WTC11 (cell line): ENCODE data around the gene CEP192. TPM values are rescaled to one million over a fixed set of nuclear protein-coding genes. Genes with fewer than 3 reads are reported as not detected.

ENCODE experiments used
- ATAC-seq: fragments of 200-7000 bp; cut with Tn5 transposase; 2 replicates; pipeline ENCODE4 v1.10.0; 2021; ENCODE audit warnings: mild to moderate bottlenecking, moderate library complexity
- CTCF ChIA-PET: fragments of 300-600 bp; sonication (Branson Sonifier 250); formaldehyde crosslinking; loops from one replicate; lab custom pipeline; 2021; ENCODE audit warnings: antibody characterized with exemption; lab: Charles Lee
- POLR2A ChIA-PET: fragments of 350-600 bp; sonication (Branson Sonifier 250); formaldehyde crosslinking; loops from one replicate; lab custom pipeline; 2021; ENCODE audit warnings: antibody characterized with exemption; lab: Charles Lee
- DNase-seq: peaks from one replicate; pipeline ENCODE4 v3.0.0; 2021; ENCODE audit warnings: low spot score
- H3K27ac Mint-ChIP-seq: 2 replicates; pipeline ENCODE4 v1.8.0; 2021; ENCODE audit warnings: mixed read lengths
- H3K27me3 Mint-ChIP-seq: 2 replicates; pipeline ENCODE4 v1.8.0; 2021; ENCODE audit warnings: low read depth, mild to moderate bottlenecking, moderate library complexity, mixed read lengths
- H3K36me3 Mint-ChIP-seq: 2 replicates; pipeline ENCODE4 v1.8.0; 2021; ENCODE audit warnings: mixed read lengths
- H3K4me1 Mint-ChIP-seq: 2 replicates; pipeline ENCODE4 v1.8.0; 2022; ENCODE audit warnings: mixed read lengths
- H3K4me3 Mint-ChIP-seq: 2 replicates; pipeline ENCODE4 v1.8.0; 2021; ENCODE audit warnings: mild to moderate bottlenecking, moderate library complexity, mixed read lengths
- H3K9me3 Mint-ChIP-seq: 2 replicates; pipeline ENCODE4 v1.8.0; 2021; ENCODE audit warnings: mixed read lengths
- ATF1 ChIP-seq: sonication (generic); formaldehyde crosslinking; IDR thresholded peaks from 2 replicates; pipeline ENCODE4 v1.8.1; 2023; ENCODE audit warnings: mild to moderate bottlenecking, moderate library complexity, missing genetic modification reagents
- ATF3 ChIP-seq: sonication (generic); formaldehyde crosslinking; conservative IDR thresholded peaks from 2 replicates; pipeline ENCODE4 v1.8.1; 2022; ENCODE audit warnings: mild to moderate bottlenecking, missing genetic modification reagents
- ETV6 ChIP-seq: sonication (generic); formaldehyde crosslinking; IDR thresholded peaks from 2 replicates; pipeline ENCODE4 v1.8.1; 2022; ENCODE audit warnings: mild to moderate bottlenecking, missing genetic modification reagents
- FOXJ3 ChIP-seq: sonication (generic); formaldehyde crosslinking; IDR thresholded peaks from 2 replicates; pipeline ENCODE4 v1.9.0; 2021; ENCODE audit warnings: missing genetic modification reagents, mild to moderate bottlenecking, borderline replicate concordance
- HMGA2 ChIP-seq: fragments of 250-450 bp; sonication (Bioruptor Pico); IDR thresholded peaks from 2 replicates; pipeline ENCODE4 v1.4.0; 2021; ENCODE audit warnings: mild to moderate bottlenecking, moderate library complexity
- MYBL2 ChIP-seq: sonication (generic); formaldehyde crosslinking; IDR thresholded peaks from 2 replicates; pipeline ENCODE4 v1.8.1; 2023; ENCODE audit warnings: mild to moderate bottlenecking, moderate library complexity, missing genetic modification reagents
- NFE2L1 ChIP-seq: sonication (generic); formaldehyde crosslinking; IDR thresholded peaks from 2 replicates; pipeline ENCODE4 v1.8.1; 2023; ENCODE audit warnings: missing genetic modification reagents
- OVOL2 ChIP-seq: fragments of 250-450 bp; sonication (Bioruptor Pico); IDR thresholded peaks from 2 replicates; pipeline ENCODE4 v1.9.0; 2021; ENCODE audit warnings: mild to moderate bottlenecking, borderline replicate concordance
- PRRX2 ChIP-seq: fragments of 250-450 bp; sonication (Bioruptor Pico); IDR thresholded peaks from 2 replicates; pipeline ENCODE4 v1.8.0; 2021; ENCODE audit warnings: mild to moderate bottlenecking
- ZBTB43 ChIP-seq: sonication (generic); formaldehyde crosslinking; IDR thresholded peaks from 2 replicates; pipeline ENCODE4 v1.8.1; 2023; ENCODE audit warnings: mild to moderate bottlenecking, missing genetic modification reagents
- ZNF121 ChIP-seq: sonication (generic); formaldehyde crosslinking; IDR thresholded peaks from 2 replicates; pipeline ENCODE4 v1.8.0; 2023; ENCODE audit warnings: missing genetic modification reagents
- total RNA-seq: library from RNA; stranded (reverse); gene quantifications from 3 replicates; pipeline ENCODE4 v1.2.3, GENCODE V29; 2021
- TF ChIP-seq, protein P1 (sequence below): sonication (generic); formaldehyde crosslinking; conservative IDR thresholded peaks from 2 replicates; pipeline ENCODE4 v1.8.1; 2023; ENCODE audit warnings: mild to moderate bottlenecking, low read depth, missing genetic modification reagents, moderate library complexity
- TF ChIP-seq, protein P2 (sequence below): fragments of 250-450 bp; sonication (Bioruptor Pico); IDR thresholded peaks from 2 replicates; pipeline ENCODE4 v1.9.0; 2021; ENCODE audit warnings: mild to moderate bottlenecking
- TF ChIP-seq, protein P3 (sequence below): fragments of 250-450 bp; sonication (Bioruptor Pico); IDR thresholded peaks from 2 replicates; pipeline ENCODE4 v1.9.0; 2021; ENCODE audit warnings: mild to moderate bottlenecking, borderline replicate concordance
- TF ChIP-seq, protein P4 (sequence below): fragments of 250-450 bp; sonication (Bioruptor Pico); IDR thresholded peaks from 2 replicates; pipeline ENCODE4 v1.9.0; 2021; ENCODE audit warnings: mild to moderate bottlenecking
- TF ChIP-seq, protein P5 (sequence below): sonication (generic); formaldehyde crosslinking; IDR thresholded peaks from 2 replicates; pipeline ENCODE4 v1.8.1; 2023; ENCODE audit warnings: mild to moderate bottlenecking, moderate library complexity, missing genetic modification reagents

CEP192 gene
- total RNA-seq, 1 experiment from 2014 or later, result 25.4 TPM

DNA sequence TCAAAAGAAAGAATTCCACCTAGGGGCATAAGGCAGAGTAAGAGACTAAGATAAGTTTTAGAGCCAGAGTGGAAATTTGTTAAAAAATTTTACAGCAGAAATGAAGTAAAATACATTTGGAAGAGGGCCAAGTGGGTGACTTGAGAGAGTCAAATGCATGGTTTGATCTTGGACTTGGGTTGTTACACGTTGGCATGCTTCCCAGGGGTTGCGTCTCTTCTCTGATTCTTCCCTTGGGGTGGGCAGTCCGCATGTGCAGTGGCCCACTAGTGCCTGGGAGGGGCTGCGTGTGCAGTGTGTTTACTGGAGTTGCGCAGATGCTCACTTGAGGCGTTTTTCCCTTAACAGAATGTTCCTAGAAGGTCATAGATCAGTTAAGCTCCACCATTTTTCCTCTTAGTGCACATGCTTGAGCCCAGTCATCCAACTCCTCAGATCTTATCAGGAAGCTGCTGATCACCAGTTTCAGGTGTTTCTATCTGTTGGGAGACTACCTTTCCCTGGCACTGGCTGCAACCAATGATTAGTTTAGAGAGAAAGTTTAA is 30.2 kb upstream of the CEP192 start (continued):
- TF ChIP-seq, protein P1, sequence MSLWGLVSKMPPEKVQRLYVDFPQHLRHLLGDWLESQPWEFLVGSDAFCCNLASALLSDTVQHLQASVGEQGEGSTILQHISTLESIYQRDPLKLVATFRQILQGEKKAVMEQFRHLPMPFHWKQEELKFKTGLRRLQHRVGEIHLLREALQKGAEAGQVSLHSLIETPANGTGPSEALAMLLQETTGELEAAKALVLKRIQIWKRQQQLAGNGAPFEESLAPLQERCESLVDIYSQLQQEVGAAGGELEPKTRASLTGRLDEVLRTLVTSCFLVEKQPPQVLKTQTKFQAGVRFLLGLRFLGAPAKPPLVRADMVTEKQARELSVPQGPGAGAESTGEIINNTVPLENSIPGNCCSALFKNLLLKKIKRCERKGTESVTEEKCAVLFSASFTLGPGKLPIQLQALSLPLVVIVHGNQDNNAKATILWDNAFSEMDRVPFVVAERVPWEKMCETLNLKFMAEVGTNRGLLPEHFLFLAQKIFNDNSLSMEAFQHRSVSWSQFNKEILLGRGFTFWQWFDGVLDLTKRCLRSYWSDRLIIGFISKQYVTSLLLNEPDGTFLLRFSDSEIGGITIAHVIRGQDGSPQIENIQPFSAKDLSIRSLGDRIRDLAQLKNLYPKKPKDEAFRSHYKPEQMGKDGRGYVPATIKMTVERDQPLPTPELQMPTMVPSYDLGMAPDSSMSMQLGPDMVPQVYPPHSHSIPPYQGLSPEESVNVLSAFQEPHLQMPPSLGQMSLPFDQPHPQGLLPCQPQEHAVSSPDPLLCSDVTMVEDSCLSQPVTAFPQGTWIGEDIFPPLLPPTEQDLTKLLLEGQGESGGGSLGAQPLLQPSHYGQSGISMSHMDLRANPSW (CRISPR knock-in tag), result no peak
- TF ChIP-seq, protein P2, sequence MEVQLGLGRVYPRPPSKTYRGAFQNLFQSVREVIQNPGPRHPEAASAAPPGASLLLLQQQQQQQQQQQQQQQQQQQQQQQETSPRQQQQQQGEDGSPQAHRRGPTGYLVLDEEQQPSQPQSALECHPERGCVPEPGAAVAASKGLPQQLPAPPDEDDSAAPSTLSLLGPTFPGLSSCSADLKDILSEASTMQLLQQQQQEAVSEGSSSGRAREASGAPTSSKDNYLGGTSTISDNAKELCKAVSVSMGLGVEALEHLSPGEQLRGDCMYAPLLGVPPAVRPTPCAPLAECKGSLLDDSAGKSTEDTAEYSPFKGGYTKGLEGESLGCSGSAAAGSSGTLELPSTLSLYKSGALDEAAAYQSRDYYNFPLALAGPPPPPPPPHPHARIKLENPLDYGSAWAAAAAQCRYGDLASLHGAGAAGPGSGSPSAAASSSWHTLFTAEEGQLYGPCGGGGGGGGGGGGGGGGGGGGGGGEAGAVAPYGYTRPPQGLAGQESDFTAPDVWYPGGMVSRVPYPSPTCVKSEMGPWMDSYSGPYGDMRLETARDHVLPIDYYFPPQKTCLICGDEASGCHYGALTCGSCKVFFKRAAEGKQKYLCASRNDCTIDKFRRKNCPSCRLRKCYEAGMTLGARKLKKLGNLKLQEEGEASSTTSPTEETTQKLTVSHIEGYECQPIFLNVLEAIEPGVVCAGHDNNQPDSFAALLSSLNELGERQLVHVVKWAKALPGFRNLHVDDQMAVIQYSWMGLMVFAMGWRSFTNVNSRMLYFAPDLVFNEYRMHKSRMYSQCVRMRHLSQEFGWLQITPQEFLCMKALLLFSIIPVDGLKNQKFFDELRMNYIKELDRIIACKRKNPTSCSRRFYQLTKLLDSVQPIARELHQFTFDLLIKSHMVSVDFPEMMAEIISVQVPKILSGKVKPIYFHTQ (CRISPR knock-in tag), result no peak
- no peak for TF ChIP-seq MYBL2
- TF ChIP-seq HMGA2 (CRISPR knock-in tag), result no peak

DNA sequence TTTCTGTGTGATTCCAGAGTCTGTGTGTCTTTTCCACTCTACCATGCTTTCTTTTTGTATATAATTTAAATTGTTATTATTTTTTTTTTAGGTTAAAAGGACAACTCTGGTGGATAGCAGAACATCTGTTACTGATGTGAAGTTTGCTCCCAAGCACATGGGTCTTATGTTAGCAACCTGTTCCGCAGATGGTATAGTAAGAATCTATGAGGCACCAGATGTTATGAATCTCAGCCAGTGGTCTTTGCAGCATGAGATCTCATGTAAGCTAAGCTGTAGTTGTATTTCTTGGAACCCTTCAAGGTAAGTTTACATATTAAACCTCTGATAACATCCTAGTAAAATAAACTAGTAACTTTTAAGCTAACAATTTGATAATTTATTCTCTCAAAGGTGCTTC is 28.1 kb upstream of the CEP192 start:
- peaks cover 4% of the 10 kb centered on the region; the same call in 1 of the 2 replicates for H3K9me3 Mint-ChIP-seq
- POLR2A ChIA-PET, result no interaction called here

GRCh38 chr18:12968115-12968514 is 23.0 kb upstream of the CEP192 start:
- H3K36me3 Mint-ChIP-seq, result peaks cover 73% of the 10 kb centered on the region
- CTCF ChIA-PET, result no interaction called here
- H3K27me3 Mint-ChIP-seq, result no peaks in the 10 kb centered on the region
- TF ChIP-seq ETV6, result no peak
- no peak for TF ChIP-seq ATF1 (CRISPR knock-in tag)
- TF ChIP-seq NFE2L1 (CRISPR knock-in tag), result no peak
- TF ChIP-seq, protein P1 (CRISPR knock-in tag), result no peak
- TF ChIP-seq, protein P3, sequence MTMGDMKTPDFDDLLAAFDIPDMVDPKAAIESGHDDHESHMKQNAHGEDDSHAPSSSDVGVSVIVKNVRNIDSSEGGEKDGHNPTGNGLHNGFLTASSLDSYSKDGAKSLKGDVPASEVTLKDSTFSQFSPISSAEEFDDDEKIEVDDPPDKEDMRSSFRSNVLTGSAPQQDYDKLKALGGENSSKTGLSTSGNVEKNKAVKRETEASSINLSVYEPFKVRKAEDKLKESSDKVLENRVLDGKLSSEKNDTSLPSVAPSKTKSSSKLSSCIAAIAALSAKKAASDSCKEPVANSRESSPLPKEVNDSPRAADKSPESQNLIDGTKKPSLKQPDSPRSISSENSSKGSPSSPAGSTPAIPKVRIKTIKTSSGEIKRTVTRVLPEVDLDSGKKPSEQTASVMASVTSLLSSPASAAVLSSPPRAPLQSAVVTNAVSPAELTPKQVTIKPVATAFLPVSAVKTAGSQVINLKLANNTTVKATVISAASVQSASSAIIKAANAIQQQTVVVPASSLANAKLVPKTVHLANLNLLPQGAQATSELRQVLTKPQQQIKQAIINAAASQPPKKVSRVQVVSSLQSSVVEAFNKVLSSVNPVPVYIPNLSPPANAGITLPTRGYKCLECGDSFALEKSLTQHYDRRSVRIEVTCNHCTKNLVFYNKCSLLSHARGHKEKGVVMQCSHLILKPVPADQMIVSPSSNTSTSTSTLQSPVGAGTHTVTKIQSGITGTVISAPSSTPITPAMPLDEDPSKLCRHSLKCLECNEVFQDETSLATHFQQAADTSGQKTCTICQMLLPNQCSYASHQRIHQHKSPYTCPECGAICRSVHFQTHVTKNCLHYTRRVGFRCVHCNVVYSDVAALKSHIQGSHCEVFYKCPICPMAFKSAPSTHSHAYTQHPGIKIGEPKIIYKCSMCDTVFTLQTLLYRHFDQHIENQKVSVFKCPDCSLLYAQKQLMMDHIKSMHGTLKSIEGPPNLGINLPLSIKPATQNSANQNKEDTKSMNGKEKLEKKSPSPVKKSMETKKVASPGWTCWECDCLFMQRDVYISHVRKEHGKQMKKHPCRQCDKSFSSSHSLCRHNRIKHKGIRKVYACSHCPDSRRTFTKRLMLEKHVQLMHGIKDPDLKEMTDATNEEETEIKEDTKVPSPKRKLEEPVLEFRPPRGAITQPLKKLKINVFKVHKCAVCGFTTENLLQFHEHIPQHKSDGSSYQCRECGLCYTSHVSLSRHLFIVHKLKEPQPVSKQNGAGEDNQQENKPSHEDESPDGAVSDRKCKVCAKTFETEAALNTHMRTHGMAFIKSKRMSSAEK (CRISPR knock-in tag), result no peak
- TF ChIP-seq ATF3 (CRISPR knock-in tag), result no peak
- TF ChIP-seq, protein P4, sequence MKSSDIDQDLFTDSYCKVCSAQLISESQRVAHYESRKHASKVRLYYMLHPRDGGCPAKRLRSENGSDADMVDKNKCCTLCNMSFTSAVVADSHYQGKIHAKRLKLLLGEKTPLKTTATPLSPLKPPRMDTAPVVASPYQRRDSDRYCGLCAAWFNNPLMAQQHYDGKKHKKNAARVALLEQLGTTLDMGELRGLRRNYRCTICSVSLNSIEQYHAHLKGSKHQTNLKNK (CRISPR knock-in tag), result no peak
- TF ChIP-seq, protein P5, sequence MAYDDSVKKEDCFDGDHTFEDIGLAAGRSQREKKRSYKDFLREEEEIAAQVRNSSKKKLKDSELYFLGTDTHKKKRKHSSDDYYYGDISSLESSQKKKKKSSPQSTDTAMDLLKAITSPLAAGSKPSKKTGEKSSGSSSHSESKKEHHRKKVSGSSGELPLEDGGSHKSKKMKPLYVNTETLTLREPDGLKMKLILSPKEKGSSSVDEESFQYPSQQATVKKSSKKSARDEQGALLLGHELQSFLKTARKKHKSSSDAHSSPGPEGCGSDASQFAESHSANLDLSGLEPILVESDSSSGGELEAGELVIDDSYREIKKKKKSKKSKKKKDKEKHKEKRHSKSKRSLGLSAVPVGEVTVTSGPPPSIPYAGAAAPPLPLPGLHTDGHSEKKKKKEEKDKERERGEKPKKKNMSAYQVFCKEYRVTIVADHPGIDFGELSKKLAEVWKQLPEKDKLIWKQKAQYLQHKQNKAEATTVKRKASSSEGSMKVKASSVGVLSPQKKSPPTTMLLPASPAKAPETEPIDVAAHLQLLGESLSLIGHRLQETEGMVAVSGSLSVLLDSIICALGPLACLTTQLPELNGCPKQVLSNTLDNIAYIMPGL, result no peak

More for the DNA sequence above, 28.1 kb upstream of the CEP192 start:
- DNase-seq (no peak), ATAC-seq (no peak)
- Mint-ChIP-seq H3K4me1 (no peaks in the 10 kb centered on the region), H3K27ac (no peak overlapping the region), H3K27me3 (no peaks in the 10 kb centered on the region), H3K36me3 (peaks cover 57% of the 10 kb centered on the region), H3K4me3 (no peak overlapping the region)
- no peak for TF ChIP-seq ZNF121
- TF ChIP-seq PRRX2 (CRISPR knock-in tag), result no peak
- no peak for TF ChIP-seq OVOL2 (CRISPR knock-in tag)
- no peak for TF ChIP-seq ZBTB43 (CRISPR knock-in tag)
- TF ChIP-seq FOXJ3 (CRISPR knock-in tag), result no peak
- TF ChIP-seq, all 79 proteins: peak for 0
- CTCF ChIA-PET, result interaction anchor here (0.6 kb wide), 1 partner anchor 28 kb away, joined by 3 read pairs; no protein-coding TSS in a partner anchor

More at GRCh38 chr18:12968115-12968514, 23.0 kb upstream of the CEP192 start:
- DNase-seq (no peak), ATAC-seq (no peak)
- Mint-ChIP-seq H3K4me1 (no peaks in the 10 kb centered on the region), H3K4me3 (no peak overlapping the region), H3K27ac (peak overlapping the region; percentile 9; the same call in 1 of the 2 replicates), H3K9me3 (no peaks in the 10 kb centered on the region)
- POLR2A ChIA-PET, result no interaction called here
